Right cardiac atrium (tissue), 5 donors: ENCODE results near the gene NIPAL1. TPM values are rescaled to one million over a fixed set of nuclear protein-coding genes. Genes with fewer than 3 reads are reported as not detected.

ENCODE experiments used
- ATAC-seq, 2 donors: fragments of 200-7000 bp; cut with Tn5 transposase; one replicate each; pipeline versions ENCODE4 v1.8.0 to v1.9.1; 2020; ENCODE audit warnings: moderate library complexity in 2 of 2, mild to moderate bottlenecking in 1 of 2
- DNase-seq, 3 donors: peaks; one replicate each; pipeline ENCODE4 v3.0.0-alpha.2; 2020
- H3K27ac ChIP-seq: one replicate; pipeline ENCODE4 v1.5.1; 2013; ENCODE audit warnings: mild to moderate bottlenecking, low read length, control low read depth, moderate library complexity
- H3K27me3 ChIP-seq: one replicate; pipeline ENCODE4 v1.6.1; 2013; ENCODE audit not compliant: control insufficient read depth, insufficient read depth
- H3K4me1 ChIP-seq: one replicate; pipeline ENCODE4 v1.6.1; 2013; ENCODE audit warnings: low read length; ENCODE audit not compliant: control insufficient read depth, insufficient read depth
- H3K4me3 ChIP-seq: one replicate; pipeline ENCODE4 v1.5.1; 2013; ENCODE audit warnings: low read length, control low read depth
- H3K9me3 ChIP-seq: one replicate; pipeline ENCODE4 v1.6.1; 2013; ENCODE audit warnings: low read length; ENCODE audit not compliant: control insufficient read depth
- WGBS: extraction: QIAGEN DNeasy Blood & Tissue Kit; methylation state at CpG from one replicate; pipeline ENCODE4 v1.1.7; 2013; 5-methylcytosine and 5-hydroxymethylcytosine counted together
- intact Hi-C, 4 donors: fragments of 100-400 bp; cut with DNase I; formaldehyde crosslinking; loops; one replicate each; pipeline versions ENCODE4 v1.11.0 to v1.14.0; 2022 to 2023
- polyA plus RNA-seq: library from polyadenylated mRNA; stranded (reverse); fragments of 200-250 nt; gene quantifications from one replicate; pipeline ENCODE4 v1.2.3, GENCODE V29; 2013
- total RNA-seq, 4 donors: library from RNA; stranded (reverse); fragmentation: NEBNext Ultra II Directional; extraction: Animal tissue kit (Norgen Biotek cat#: 25700); gene quantifications; one replicate each; pipeline ENCODE4 v1.2.1, GENCODE V29; 2021
- donor health status: healthy with polysubstance abuse.
- donor health status: DM: no; HTN: yes; CAD: no.
- donor health status: DM: no; HTN: no; CAD: no.
- donor health status: DM: no; HTN: yes; CAD: no; lungs with severe emphysema.
- donor health status: DM: yes; HTN: yes; CAD: no.

Gene NIPAL1
- total and polyA plus RNA-seq, 5 donors = 0.20 to 0.92 (median 0.43) TPM

- no peak overlapping the region for H3K27ac ChIP-seq
- ATAC-seq (no peak), DNase-seq (no peak)
- H3K4me3 ChIP-seq = no peak overlapping the region
- H3K27me3 ChIP-seq = no peaks in the 10 kb centered on the region
- WGBS = 98% methylated on average over 1 of the region's 1 CpG
- intact Hi-C loops = no loop called here
- H3K9me3 ChIP-seq = no peaks in the 10 kb centered on the region
- H3K4me1 ChIP-seq = no peaks in the 10 kb centered on the region
These were observed 49.0 kb downstream of the NIPAL1 start for GRCh38 chr4:48065587-48066052.

- 87% methylated on average over 9 of the region's 9 CpGs for WGBS
- intact Hi-C loops = no loop called here
- ATAC-seq = no peak
- Histone ChIP-seq H3K4me3 (no peak overlapping the region), H3K9me3 (no peaks in the 10 kb centered on the region), H3K27ac (no peak overlapping the region), H3K4me1 (no peaks in the 10 kb centered on the region), H3K27me3 (no peaks in the 10 kb centered on the region)
- no peak for DNase-seq
These were observed 51.0 kb downstream of the NIPAL1 start for GRCh38 chr4:48067536-48067935.

GRCh38 chr4:48068182-48068581 lies 51.6 kb downstream of the NIPAL1 start:
- Histone ChIP-seq H3K27ac (no peak overlapping the region), H3K9me3 (no peaks in the 10 kb centered on the region), H3K4me3 (no peak overlapping the region), H3K27me3 (no peaks in the 10 kb centered on the region), H3K4me1 (no peaks in the 10 kb centered on the region)
- WGBS = 65% methylated on average over 2 of the region's 2 CpGs
- ATAC-seq (no peak), DNase-seq (no peak)
- intact Hi-C loops = no loop called here

- no peak overlapping the region for H3K27ac ChIP-seq
- H3K27me3 ChIP-seq = no peaks in the 10 kb centered on the region
- H3K9me3 ChIP-seq = no peaks in the 10 kb centered on the region
- DNase-seq (no peak), ATAC-seq (no peak)
- intact Hi-C loops = no loop called here
- H3K4me1 ChIP-seq = no peaks in the 10 kb centered on the region
- no peak overlapping the region for H3K4me3 ChIP-seq
- 58% methylated on average over 2 of the region's 2 CpGs for WGBS
These were observed 52.5 kb downstream of the NIPAL1 start for GRCh38 chr4:48069026-48069425.

- ATAC-seq = no peak
- Histone ChIP-seq H3K27me3 (no peaks in the 10 kb centered on the region), H3K9me3 (no peaks in the 10 kb centered on the region), H3K27ac (no peak overlapping the region), H3K4me3 (no peak overlapping the region), H3K4me1 (no peaks in the 10 kb centered on the region)
- intact Hi-C loops = no loop called here
- DNase-seq = no peak
- WGBS = 80% methylated on average over 3 of the region's 3 CpGs
These were observed 54.6 kb downstream of the NIPAL1 start for GRCh38 chr4:48071191-48071590.

- no peaks in the 10 kb centered on the region for H3K9me3 ChIP-seq
- intact Hi-C loops = no loop called here
- DNase-seq (no peak), ATAC-seq (no peak)
- H3K27ac ChIP-seq = no peak overlapping the region
- 55% methylated on average over 3 of the region's 3 CpGs for WGBS
- no peaks in the 10 kb centered on the region for H3K4me1 ChIP-seq
- no peaks in the 10 kb centered on the region for H3K27me3 ChIP-seq
- no peak overlapping the region for H3K4me3 ChIP-seq
These were observed 57.1 kb downstream of the NIPAL1 start for GRCh38 chr4:48073567-48074103.

DNA sequence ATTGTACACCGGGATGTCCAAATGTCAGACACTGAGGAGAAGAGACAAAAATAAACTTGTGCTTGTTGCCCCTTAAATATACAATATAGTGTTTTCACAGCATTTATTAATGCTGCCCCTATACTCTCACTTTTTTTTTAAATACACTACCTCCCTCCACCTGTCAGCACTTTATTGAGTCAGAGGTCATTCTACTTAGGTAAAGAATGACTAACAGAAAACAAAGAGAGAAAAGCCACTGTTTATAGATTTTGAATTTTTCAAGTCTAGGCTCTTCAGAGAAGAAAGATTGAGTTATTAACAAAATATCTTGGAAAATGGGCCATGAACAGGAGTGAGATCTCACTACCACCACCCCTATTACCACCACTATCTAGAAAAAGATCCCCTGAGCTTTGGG lies 58.1 kb downstream of the NIPAL1 start:
- ATAC-seq = no peak
- Histone ChIP-seq H3K27ac (no peak overlapping the region), H3K4me3 (no peak overlapping the region), H3K27me3 (no peaks in the 10 kb centered on the region), H3K4me1 (no peaks in the 10 kb centered on the region), H3K9me3 (no peaks in the 10 kb centered on the region)
- no peak for DNase-seq
- 63% methylated on average over 1 of the region's 1 CpG for WGBS
- intact Hi-C loops = no loop called here

- Histone ChIP-seq H3K4me3 (no peak overlapping the region), H3K27me3 (no peaks in the 10 kb centered on the region), H3K9me3 (no peaks in the 10 kb centered on the region), H3K4me1 (no peaks in the 10 kb centered on the region), H3K27ac (no peak overlapping the region)
- intact Hi-C loops = no loop called here
- ATAC-seq (no peak), DNase-seq (no peak)
- WGBS = 92% methylated on average over 2 of the region's 2 CpGs
These were observed 61.9 kb downstream of the NIPAL1 start for GRCh38 chr4:48078425-48078824.

GRCh38 chr4:48078862-48079655 lies 62.5 kb downstream of the NIPAL1 start:
- H3K4me1 ChIP-seq = no peaks in the 10 kb centered on the region
- ATAC-seq = no peak
- intact Hi-C loops = no loop called here
- H3K27me3 ChIP-seq = no peaks in the 10 kb centered on the region
- 60% methylated on average over 5 of the region's 5 CpGs for WGBS
- H3K27ac ChIP-seq = no peak overlapping the region
- H3K4me3 ChIP-seq = no peak overlapping the region
- H3K9me3 ChIP-seq = no peaks in the 10 kb centered on the region
- no peak for DNase-seq

DNA sequence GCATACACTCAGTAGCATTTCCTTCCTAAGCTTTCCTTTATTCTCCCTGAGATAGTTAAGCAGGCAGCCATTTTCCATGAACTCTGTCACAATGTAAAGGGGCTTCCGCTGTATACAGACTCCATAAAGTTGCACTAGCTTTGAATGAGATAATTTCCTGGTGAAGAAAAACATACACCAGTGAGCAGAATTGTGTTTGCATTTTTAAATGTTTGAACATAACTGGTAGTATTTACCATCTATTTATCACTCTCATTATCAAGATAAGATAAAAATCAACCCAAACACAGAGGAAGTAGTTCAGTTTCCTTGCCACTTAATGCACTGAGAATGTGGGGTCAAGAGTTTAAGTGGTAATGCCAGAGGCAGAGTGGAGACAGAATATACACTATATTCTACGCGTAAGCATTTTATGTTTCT lies 63.4 kb downstream of the NIPAL1 start:
- intact Hi-C loops = loop anchor here in 2 of 4 donors (5.0 to 10.0 kb wide), 2 partner anchors 78 to 145 kb away; no protein-coding TSS in a partner anchor
- Histone ChIP-seq H3K27ac (no peak overlapping the region), H3K27me3 (no peaks in the 10 kb centered on the region), H3K4me1 (no peaks in the 10 kb centered on the region), H3K9me3 (no peaks in the 10 kb centered on the region), H3K4me3 (no peak overlapping the region)
- WGBS = 71% methylated on average over 3 of the region's 3 CpGs
- DNase-seq = no peak
- no peak for ATAC-seq

DNA sequence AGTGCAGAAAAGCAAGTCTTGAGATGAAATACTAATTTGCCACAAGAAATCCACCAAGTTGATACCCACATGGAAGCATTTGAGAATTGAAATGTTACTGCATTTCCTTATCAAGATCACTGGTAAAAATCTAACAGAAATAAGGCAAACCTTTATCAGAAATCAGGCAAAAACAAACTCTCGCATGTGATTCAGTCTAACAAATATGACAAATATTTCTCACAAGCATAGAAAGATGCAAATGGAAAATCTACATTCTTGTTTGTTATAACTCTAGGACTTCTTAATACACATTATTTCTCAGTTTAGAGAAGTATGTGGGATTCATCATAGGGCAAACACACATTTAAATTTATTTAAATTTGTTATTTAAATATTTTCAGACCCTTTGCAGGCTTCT lies 64.6 kb downstream of the NIPAL1 start:
- H3K27me3 ChIP-seq = no peaks in the 10 kb centered on the region
- no peak for DNase-seq
- H3K9me3 ChIP-seq = no peaks in the 10 kb centered on the region
- no peak overlapping the region for H3K4me3 ChIP-seq
- no peaks in the 10 kb centered on the region for H3K4me1 ChIP-seq
- ATAC-seq = no peak
- intact Hi-C loops = loop anchor here in 2 of 4 donors (5.0 to 10.0 kb wide), 2 partner anchors 79 to 146 kb away; no protein-coding TSS in a partner anchor
- H3K27ac ChIP-seq = no peak overlapping the region
- 54% methylated on average over 1 of the region's 1 CpG for WGBS
